HG03066 (cell line): ENCODE measurements around the gene DHDH.
"Not testable (repeated sequence)": the region's sequence is repeated elsewhere in the genome, so short reads cannot be mapped to it uniquely, and the experiment has no call there.

Source experiments
- ATAC-seq: cut with Tn5 transposase; IDR thresholded peaks from one replicate; pipeline ENCODE4 v1.9.1; 2021; ENCODE audit warnings: low read depth; ENCODE audit not compliant: unreplicated experiment

DHDH gene

DNA sequence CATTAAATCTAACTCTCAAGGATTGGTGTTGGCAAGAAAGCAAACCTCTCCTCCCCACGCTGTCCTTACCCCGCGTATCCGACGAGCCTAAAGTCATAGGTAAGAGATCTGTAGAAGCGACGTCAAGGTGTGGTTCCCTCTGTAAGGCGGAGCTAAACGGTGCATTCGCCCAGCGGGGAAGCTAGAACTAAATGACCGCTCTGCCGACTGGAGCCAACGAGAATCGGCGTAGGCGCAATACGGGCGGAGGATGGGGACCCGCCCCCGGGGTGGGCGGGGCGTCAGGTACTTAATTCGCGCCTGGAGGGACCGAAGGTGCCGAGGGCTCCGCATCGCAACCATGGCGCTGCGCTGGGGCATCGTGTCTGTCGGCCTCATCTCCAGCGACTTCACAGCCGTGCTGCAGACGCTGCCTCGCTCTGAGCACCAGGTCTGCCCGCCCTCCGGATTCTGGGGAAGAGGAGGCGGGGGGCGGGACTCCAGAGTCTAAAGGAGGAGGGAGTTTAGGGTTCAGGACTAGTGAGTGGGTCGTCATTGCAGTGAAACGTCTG is at the start of gene DHDH:
TSS of gene DHDH (plus strand) at position 318 of the 551 bp plus-strand sequence. CDS start at position 341, 23 bp downstream.
- ATAC-seq: peak; percentile 54

DNA sequence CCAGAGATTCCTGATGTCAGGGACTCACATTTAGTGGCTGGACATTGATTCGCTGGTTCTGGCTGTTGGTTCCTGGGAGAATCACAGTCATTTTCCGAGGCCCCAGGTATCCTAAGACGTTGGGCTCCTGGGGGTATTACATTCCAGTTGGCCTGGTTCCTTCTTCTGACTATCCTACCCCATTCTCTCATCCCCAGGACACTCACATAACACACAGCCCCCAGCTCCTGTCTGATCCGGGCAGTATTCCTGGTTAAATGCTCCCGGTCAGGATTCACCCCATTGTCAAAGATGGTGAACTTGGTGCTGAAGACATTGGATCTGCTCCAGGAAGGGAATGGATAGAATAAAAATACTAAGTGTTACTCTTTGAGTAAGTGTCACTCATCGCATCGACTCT is 49.8 kb upstream of the DHDH start:
- ATAC-seq: no peak

DNA sequence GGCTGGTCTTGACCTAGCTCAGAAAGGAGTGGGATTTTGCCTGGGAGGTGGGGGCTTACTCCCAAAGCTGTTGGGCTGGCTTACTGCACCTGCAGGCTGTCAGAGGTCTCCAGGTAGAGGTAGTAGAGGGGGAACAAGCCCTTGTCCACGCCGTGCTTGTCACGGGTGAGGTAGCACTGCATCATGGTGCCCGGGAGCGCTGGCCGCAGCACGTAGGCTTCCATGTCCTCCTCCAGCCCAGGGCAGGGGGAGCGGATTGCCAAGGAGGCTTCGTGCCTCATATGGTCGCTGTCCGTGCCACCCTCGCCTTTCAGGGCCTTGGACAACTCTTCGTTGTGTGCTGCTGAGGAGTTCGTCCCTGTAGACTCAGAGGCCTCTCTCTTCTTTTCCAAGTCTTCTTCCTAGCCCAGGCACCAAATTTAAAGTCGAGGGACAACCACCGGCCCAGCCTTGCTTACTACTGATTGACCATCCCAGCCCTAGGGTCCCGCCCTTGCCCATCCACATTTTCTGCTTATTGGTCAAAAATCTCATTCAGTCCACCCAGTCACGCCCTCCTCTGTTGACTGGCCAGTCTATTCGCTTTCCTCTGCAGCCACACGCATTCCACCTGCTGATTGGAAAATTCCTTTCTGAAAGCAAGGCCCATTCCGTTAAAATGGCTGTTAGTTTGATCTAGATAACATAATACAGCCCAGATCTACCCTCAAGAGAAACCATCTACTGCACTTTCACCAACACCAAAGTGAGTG is 45.5 kb upstream of the DHDH start:
- no peak for ATAC-seq

DNA sequence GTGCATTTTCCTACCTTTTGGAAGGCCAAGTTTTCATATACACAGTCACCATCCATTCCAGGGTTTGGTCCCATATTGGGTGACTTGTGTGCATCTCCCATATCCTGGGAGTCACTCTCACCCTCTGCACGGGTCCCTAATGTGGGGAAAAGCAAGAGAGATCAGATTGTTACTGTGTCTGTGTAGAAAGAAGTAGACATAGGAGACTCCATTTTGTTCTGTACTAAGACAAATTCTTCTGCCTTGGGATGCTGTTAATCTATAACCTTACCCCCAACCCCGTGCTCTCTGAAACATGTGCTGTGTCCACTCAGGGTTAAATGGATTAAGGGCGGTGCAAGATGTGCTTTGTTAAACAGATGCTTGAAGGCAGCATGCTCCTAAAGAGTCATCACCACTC is 44.0 kb upstream of the DHDH start:
- not testable (repeated sequence) for ATAC-seq

DNA sequence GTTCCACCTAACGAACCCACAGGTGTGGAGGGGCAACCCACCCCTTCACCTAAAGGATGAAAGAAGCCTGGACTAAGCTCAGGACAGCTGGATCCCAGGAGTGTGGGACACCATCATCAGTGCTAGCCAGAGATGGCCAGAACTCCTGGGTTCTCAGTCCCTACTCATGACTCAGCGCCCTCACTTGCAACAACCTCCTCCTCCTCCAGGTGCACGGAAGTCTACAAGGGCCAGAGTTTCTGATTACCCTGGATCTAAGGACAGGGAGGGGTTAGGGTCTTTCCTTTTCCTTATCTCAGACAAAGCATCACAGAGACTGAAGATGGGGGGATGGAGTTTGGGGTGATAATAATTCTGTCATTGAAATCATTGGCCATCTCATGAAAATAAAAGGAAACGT is 42.9 kb upstream of the DHDH start:
- ATAC-seq: no peak

DNA sequence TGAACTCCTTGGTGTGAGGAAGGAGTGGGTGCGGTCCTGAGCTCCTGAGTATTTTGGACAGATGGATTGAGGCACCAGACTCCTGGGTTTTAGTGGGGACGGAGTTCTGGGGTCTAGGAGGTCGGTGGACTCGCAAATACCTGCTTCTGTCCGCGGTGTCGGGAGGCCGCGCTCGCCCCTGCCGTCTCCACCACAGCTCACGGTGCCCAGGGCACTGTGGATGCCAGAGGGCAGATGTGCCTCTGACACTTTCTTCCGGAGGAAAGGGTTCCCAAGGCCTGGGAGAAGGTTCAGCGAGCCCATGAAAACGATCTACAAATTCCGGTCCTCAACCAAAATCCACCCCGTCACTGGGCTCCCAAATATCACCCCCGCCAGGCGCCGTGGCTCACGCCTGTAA is 38.3 kb upstream of the DHDH start:
- no peak for ATAC-seq

DNA sequence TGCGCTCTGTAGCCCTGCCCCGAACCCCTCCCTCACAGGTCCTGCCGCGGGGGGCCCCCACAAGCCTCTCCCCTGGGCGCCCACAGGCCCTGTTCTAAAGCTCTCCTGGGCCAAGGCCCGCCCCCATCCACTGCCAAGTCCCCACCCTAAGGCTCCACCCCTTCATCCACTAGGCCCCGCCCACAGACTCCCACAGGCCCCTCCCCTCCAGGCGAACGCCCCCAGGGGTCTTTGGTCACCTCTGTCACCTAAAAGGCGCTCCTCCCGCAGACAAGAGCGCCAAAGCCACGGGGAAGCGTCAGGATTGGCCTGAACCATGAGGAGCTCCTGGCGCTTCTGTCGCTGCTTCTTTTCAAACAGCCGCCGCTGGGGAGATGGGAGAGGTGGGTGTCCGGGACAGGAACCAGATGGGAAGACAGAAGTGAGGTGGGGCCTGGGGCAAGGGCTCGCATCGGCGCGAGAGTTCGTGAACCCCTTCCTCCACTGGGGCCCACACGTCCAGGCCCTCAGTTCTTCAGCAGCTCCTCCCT is 37.2 kb upstream of the DHDH start:
- ATAC-seq: no peak

DNA sequence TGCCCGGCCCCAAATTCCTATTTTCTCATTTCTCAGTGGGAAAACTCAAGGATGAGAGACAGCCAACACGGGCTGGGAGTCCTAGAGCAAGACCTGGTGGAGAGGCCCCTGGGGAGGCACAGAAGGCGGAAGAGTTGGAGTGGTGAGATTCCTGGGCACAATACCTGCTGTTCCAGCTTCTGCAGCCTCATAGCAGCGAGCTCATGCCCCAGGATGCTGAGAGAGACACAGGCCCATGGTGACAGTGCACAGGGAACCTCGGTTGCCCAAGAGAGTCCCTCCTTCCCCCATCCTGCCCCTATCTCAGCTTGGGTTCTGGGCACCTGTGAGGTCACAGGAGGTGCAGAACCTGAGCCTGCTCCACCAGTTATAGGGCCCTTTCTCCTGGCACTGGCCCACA is 36.3 kb upstream of the DHDH start:
- no peak for ATAC-seq

DNA sequence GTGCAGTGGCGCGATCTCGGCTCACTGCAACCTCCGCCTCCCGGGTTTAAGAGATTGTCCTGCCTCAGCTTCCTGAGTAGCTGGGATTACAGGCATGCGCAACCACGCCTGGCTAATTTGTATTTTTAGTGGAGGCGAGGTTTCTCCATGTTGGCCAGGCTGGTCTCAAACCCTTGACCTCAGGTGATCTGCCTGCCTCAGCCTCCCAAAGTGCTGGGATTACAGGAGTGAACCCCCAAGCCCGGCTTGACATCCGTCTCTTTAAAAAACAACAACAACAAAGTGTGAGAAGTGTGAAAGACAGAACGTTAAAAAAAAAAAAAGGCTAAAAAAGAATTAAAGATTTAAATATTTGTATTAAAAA is 34.1 kb upstream of the DHDH start:
- not testable (repeated sequence) for ATAC-seq

DNA sequence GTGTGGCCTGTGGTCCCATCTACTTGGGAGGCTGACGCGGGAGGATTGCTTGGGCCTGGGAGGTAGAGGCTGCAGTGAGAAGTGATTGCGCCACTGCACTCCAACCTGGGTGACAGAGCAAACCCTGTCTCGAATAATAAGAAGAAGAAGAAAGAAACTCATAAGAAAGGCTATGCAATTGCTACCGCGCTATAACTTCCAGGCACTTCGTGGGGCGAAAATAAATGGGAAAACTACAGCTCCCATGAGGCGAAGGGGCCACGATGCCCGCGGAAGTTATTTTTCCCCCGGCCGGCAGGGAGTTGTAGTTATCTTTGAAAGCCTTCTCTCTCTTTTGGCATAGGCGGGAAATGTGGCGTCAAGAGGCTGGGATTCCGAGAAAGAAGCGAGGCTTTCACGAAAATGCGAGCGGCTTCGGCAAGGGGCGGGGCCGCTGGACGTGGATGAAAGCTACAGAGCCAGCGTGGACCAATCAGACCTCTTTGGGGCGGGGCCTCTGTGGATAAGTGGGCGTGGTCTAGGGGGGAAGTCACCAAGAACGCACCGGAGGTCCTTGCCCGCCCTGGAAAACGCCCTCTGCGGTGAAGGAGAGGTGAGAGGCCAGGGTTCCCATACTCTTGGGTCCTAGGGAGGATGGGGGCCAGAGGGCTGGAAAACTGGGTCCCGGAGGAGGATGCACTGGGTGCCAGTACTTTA is 33.6 kb upstream of the DHDH start, which contains the start of gene NUCB1:
TSS of gene NUCB1 (plus strand) at position 532 of the 696 bp plus-strand sequence. CDS start 485 bp downstream, outside the sequence.
- ATAC-seq: peak; percentile 84

DNA sequence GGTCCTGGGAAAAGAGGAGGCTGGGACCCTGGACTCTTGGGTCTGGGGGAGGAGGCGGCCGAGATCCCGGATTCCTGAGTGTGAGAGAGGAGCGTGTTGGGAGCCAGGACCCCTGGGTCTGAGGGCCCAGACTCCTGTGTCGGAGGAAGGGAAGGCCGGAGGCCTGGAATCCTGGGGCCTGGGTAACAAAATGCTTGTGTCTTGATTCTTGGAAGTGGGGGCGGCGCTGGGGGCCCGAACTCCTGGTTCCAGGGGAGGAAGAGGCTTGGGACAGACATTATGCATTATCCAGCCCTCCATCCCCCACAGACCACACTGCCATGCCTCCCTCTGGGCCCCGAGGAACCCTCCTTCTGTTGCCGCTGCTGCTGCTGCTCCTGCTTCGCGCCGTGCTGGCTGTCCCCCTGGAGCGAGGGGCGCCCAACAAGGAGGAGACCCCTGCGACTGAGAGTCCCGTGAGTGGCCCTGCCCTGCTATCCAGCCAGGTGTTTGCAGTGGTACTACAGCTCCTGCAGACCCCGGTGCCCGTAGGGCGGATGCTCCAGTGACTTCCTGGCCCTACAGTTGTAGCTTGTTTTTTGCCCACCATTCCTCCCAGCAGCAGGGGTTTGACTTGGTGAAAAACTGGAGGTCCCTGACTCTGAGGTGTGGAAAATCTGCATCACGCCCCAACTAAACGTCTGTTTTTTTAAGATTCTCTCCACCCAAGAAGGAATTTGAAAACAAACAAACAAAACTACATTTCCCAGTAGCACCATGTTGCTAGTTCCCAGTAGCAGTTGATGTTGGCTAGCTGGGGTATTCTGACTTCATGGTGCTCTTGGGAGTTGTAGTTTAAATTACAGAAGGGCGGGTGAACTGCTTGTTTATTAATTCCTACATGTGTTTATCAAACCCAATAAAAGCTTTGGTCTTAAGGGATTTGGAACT is 32.8 kb upstream of the DHDH start:
- ATAC-seq: no peak

DNA sequence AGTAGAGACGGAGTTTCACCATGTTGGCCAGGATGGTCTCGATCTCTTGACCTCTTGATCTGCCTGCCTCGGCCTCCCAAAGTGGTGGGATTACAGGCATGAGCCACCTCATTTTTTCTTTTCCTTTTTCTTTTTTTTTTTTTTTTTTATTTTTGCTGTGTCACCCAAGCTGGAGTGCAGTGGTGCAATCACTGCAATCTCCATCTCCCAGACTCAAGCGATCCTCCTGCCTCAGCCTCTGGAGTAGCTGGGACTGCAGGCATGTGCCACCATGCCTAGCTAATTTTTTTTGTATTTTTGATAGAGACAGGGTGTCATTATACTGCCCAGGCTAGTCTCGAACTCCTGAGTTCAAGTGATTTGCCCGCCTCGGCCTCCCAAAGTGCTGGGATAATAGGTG is 31.2 kb upstream of the DHDH start:
- not testable (repeated sequence) for ATAC-seq

DNA sequence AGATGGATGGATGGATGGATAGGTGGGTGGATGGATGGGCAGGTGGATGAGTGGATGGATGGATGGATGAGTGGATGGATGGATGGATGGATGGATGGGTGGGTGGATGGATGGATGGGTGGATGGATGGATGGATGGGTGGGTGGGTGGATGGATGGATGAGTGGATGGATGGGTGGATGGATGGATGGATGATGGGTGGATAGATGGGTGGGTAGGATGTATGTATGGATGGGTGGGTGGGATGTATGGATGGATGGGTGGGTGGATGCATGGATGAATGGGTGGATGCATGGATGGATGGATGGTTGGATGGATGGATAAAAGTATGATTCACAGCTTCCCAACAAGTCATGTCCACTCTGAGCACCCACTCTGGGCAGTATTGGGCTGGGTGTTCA is 29.7 kb upstream of the DHDH start:
- not testable (repeated sequence) for ATAC-seq

DNA sequence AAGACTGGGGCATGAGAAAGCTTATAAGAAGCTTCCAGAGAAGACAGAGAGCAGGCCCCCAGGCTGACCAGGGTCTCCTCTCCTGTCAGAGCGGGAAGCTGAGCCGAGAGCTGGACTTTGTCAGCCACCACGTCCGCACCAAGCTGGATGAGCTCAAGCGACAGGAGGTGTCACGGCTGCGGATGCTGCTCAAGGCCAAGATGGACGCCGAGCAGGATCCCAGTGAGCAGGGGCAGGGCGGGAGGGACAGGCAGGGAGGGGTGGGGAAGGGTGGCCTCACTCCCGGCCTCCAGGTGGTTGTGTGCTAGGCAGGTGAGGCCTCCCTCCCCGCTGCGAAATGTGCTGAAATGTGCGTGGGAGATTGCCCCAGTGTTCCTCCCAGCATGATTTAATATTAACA is 27.8 kb upstream of the DHDH start:
- ATAC-seq: no peak

DNA sequence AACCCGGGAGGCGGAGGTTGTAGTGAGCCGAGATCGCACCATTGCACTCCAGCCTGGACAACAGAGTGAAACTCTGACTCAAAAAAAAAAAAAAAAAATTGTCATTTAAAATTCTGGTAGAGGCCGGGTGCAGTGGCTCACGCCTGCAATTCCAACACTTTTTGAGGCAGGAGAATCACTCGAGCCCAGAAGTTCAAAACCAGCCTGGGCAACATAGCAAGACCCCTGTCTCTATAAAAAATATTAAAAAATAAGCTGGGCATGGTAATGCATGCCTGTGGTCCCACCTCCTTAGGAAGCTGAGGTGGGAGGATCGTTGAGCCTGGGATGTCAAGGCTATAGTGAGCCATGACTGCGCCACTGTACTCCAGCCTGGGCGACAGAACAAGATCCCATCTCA is 27.2 kb upstream of the DHDH start:
- ATAC-seq: no peak

DNA sequence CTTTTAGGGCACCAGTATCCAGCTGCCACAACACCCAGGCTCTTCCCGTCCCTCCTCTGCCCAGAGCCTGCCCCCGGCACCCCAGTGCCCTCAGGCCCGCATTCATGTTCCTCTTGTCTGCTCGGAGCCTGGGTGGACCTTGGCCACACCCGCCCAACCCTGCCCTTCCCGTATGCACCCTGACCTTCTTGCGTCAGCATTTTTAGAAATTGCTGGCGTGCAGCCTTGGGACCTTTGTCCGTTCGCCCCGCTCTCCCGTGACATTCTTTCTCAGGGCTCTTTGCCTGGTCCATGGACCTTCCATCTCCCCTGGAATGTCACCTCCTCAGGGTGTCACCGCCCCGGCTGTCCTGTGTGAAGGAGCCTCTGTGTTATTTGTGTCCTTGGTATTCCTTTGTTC is 25.8 kb upstream of the DHDH start:
- ATAC-seq: no peak

DNA sequence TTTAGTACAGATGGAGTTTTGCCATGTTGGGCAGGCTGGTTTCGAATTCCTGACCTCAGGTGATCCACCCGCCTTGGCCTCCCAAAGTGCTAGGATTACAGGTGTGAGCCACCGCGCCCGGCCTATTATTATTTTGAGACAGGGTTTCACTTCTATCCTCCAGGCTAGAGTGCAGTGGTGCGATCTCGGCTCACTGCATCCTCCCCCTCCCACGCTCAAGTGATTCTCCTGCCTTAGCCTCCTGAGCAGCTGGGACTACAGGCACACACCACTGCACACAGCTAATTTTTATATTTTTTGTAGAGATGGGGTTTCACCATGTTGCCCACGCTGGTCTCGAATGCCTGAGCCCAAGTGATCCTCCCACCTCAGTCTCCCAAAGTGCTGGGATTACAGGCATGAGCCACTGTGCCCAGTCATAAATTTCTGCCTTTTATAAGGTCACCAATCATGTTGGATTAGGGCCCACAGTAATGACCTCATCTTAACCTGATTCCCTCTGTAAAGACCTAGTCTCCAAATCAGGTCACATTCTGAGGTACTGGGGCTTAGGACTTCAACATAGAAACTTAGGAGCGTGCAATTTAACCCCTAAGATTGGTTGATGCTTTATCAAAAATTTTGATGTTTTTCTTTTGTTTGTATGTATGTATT is 23.9 kb upstream of the DHDH start:
- ATAC-seq: not testable (repeated sequence)

DNA sequence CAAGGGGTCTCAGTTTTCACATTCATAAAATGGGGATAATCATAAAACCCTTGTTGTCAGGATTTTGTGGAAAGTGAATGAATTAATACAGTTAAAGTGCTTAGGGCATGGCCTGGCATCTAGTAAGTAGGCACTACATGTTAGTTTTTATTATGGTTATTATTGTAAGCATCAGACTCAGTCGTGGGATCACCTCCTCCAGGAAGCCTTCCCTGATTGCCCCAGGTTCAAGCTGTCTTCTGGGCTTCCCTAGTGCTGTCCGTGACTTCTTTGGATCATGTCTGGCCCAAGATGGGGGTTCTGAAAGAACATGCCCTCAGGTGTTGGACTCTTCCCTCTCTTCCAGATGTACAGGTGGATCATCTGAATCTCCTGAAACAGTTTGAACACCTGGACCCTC is 22.7 kb upstream of the DHDH start:
- no peak for ATAC-seq

DNA sequence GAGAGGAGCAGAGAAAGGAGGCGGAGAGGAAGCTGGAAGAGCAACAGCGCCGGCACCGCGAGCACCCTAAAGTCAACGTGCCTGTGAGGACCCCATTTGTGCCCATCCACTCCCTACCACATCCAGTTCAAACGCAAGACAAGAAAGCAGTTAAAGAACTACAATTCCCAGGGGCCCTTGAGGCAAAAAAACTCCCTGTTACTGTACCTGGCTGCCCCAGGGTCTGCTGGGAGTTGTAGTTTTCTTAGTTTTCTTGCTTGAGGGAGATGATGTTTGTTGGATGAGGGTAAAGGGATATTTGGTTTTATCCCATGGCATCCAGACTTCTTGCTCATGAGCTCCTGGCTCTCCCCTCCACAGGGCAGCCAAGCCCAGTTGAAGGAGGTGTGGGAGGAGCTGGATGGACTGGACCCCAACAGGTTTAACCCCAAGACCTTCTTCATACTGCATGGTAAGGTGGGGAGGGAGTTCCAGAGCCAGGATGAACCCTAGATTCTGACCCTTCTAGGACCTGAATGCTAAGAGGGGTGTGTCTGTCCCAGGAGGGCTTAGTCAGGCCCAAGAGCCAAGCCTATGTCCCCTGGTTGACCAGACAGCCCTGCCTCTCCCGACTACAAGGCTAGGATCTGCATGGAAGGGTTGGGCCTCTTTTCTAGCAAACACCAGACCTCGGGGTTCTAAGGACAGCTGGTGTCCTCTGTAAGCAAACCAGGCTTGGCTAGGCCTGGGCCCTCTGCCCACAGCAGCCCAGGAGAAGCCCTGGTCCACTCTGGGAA is 20.2 kb upstream of the DHDH start:
- ATAC-seq: no peak
